Mucosa of descending colon (tissue), 3 donors: ENCODE measurements around the gene PRKCZ. TPM values are rescaled to one million over a fixed set of nuclear protein-coding genes. Genes with fewer than 3 reads are reported as not detected.
A peak's percentile ranks its signal among the peaks of the same experiment; 100 is the strongest.

Source experiments
- ATAC-seq: fragments of 200-7000 bp; cut with Tn5 transposase; one replicate; pipeline ENCODE4 v1.9.1; 2020; ENCODE audit warnings: mild to moderate bottlenecking, moderate library complexity
- DNase-seq, 3 donors: peaks; one replicate each; pipeline ENCODE4 v3.0.0-alpha.2; 2020
- H3K36me3 ChIP-seq: fragments of 200-600 bp; one replicate; pipeline ENCODE4 v1.8.0; 2021; ENCODE audit warnings: low read depth, mild to moderate bottlenecking
- H3K4me1 ChIP-seq: fragments of 200-600 bp; one replicate; pipeline ENCODE4 v1.8.0; 2021; ENCODE audit warnings: low read depth, mild to moderate bottlenecking
- H3K4me3 ChIP-seq: fragments of 200-600 bp; one replicate; pipeline ENCODE4 v1.8.0; 2021; ENCODE audit warnings: mild to moderate bottlenecking
- H3K9me3 ChIP-seq: fragments of 200-600 bp; one replicate; pipeline ENCODE4 v1.8.0; 2021; ENCODE audit warnings: mild to moderate bottlenecking
- CTCF ChIP-seq: fragments of 200-600 bp; IDR thresholded peaks from one replicate; pipeline ENCODE4 v1.8.0; 2022; ENCODE audit warnings: antibody characterized with exemption, mild to moderate bottlenecking
- intact Hi-C, 2 donors: fragments of 100-400 bp; cut with DNase I in 1 of 2; cut with micrococcal nuclease in 1 of 2; formaldehyde crosslinking; loops; one replicate each; pipeline versions ENCODE4 v1.11.0 to v1.11.1; 2022; cut with DNase I, micrococcal nuclease
- total RNA-seq, 3 donors: library from RNA; stranded (reverse); fragmentation: NEBNext Ultra II Directional in 2 of 3; extraction: Animal tissue kit (Norgen Biotek cat#: 25700) in 2 of 3; gene quantifications; one replicate each; pipeline versions ENCODE4 v1.2.1 to v1.2.4, GENCODE V29; 2021 to 2023
- donor health status: DM: no; HTN: no; CAD: no; lungs with moderate emphysema.
- donor health status: DM: no; HTN: no; CAD: no.
- donor health status: DM: no; HTN: yes; CAD: no.

Gene PRKCZ
- total RNA-seq, 3 donors from 2014 or later: 38.9 to 80.2 (median 53.7) TPM

- Histone ChIP-seq H3K4me3 (peak overlapping the region; percentile 38), H3K9me3 (no peaks in the 10 kb centered on the region), H3K4me1 (peaks cover 24% of the 10 kb centered on the region), H3K36me3 (no peaks in the 10 kb centered on the region)
- TF ChIP-seq CTCF: no peak
- DNase-seq (peak in 2 of 3 donors; percentile 67 to 77), ATAC-seq (no peak)
- intact Hi-C loops: no loop called here
These were observed 176.5 kb downstream of the PRKCZ start for GRCh38 chr1:2226525-2227345.

- TF ChIP-seq CTCF: no peak
- peak; percentile 95 to 99 (median 97) for DNase-seq
- H3K4me3 ChIP-seq: peak overlapping the region; percentile 38
- intact Hi-C loops: no loop called here
- no peaks in the 10 kb centered on the region for H3K9me3 ChIP-seq
- no peaks in the 10 kb centered on the region for H3K36me3 ChIP-seq
- peak; percentile 90 for ATAC-seq
- H3K4me1 ChIP-seq: peaks cover 32% of the 10 kb centered on the region
These were observed 177.3 kb downstream of the PRKCZ start for GRCh38 chr1:2227346-2228156.

- Histone ChIP-seq H3K36me3 (no peaks in the 10 kb centered on the region), H3K9me3 (no peaks in the 10 kb centered on the region), H3K4me1 (peaks cover 38% of the 10 kb centered on the region), H3K4me3 (peak within 1 kb of the TSS; percentile 48)
- TF ChIP-seq CTCF: no peak
- ATAC-seq (no peak), DNase-seq (peak in 1 of 3 donors; percentile 20)
- intact Hi-C loops: no loop called here
These were observed 178.0 kb downstream of the PRKCZ start, which contains the start of gene SKI for GRCh38 chr1:2228157-2228594. Gene SKI, plus strand, starts transcription at chr1:2228319. Its CDS starts 448 bp downstream, at chr1:2228767.

GRCh38 chr1:2228694-2229036, 178.5 kb downstream of the PRKCZ start:
- intact Hi-C loops: no loop called here
- H3K9me3 ChIP-seq: no peaks in the 10 kb centered on the region
- peak overlapping the region; percentile 48 for H3K4me3 ChIP-seq
- TF ChIP-seq CTCF: no peak
- peaks cover 42% of the 10 kb centered on the region for H3K4me1 ChIP-seq
- peak in 2 of 3 donors; percentile 67 to 71 for DNase-seq
- ATAC-seq: peak; percentile 1
- no peaks in the 10 kb centered on the region for H3K36me3 ChIP-seq

GRCh38 chr1:2229037-2229864, 179.0 kb downstream of the PRKCZ start:
- intact Hi-C loops: no loop called here
- ATAC-seq (peak; percentile 35), DNase-seq (peak; percentile 74 to 85 (median 82))
- Histone ChIP-seq H3K9me3 (no peaks in the 10 kb centered on the region), H3K36me3 (no peaks in the 10 kb centered on the region), H3K4me3 (peak overlapping the region; percentile 48), H3K4me1 (peaks cover 48% of the 10 kb centered on the region)
- TF ChIP-seq CTCF: no peak
